ENCODE data around the gene BCAN. TPM values are rescaled to one million over a fixed set of nuclear protein-coding genes. Genes with fewer than 3 reads are reported as not detected.

The BCAN gene
- polyA plus RNA-seq, 2 of the 4 experiments (the other 2 are of a cell fraction): not detected

GRCh38 chr1:156642265-156643048, 540 bp downstream of the BCAN start:
- H3K4me1 ChIP-seq: no peaks in the 10 kb centered on the region
- no peak for FAIRE-seq
- H3K4me2 ChIP-seq: no peak overlapping the region
- no peaks in the 10 kb centered on the region for H3K9me3 ChIP-seq
- CTCF ChIA-PET: interaction anchor here (0.5 to 17.8 kb wide), 10 partner anchors 10 to 257 kb away, joined by 3 to 323 read pairs (median 4); partner anchors contain the start of genes HAPLN2 and NTRK1
- H3K27ac ChIP-seq: no peak overlapping the region
- no peak for ATAC-seq
- 95% methylated on average over 33 of the region's 40 CpGs for WGBS (ENCODE audit: missing lambda C conversion rate)
- H3K4me3 ChIP-seq: no peak overlapping the region
- TF ChIP-seq PBX3 (IDR thresholded peaks at IDR 0.05) (no peak), ZSCAN20 (CRISPR knock-in tag; IDR thresholded peaks at IDR 0.05) (no peak), ZNF302 (CRISPR knock-in tag; IDR thresholded peaks at IDR 0.05) (no peak), POLR2A (IDR thresholded peaks at IDR 0.05; ENCODE audit: low read length) (no peak), EHF (CRISPR knock-in tag; IDR thresholded peaks at IDR 0.05) (no peak)
- no peak for DNase-seq (ENCODE audit: low read depth in 1 of 2, low spot score in 1 of 2)
- POLR2A ChIA-PET: interaction anchor here (1.0 kb wide), 1 partner anchor 86 kb away, joined by 4 read pairs; the partner anchor contains the start of genes ISG20L2 and METTL25B

DNA sequence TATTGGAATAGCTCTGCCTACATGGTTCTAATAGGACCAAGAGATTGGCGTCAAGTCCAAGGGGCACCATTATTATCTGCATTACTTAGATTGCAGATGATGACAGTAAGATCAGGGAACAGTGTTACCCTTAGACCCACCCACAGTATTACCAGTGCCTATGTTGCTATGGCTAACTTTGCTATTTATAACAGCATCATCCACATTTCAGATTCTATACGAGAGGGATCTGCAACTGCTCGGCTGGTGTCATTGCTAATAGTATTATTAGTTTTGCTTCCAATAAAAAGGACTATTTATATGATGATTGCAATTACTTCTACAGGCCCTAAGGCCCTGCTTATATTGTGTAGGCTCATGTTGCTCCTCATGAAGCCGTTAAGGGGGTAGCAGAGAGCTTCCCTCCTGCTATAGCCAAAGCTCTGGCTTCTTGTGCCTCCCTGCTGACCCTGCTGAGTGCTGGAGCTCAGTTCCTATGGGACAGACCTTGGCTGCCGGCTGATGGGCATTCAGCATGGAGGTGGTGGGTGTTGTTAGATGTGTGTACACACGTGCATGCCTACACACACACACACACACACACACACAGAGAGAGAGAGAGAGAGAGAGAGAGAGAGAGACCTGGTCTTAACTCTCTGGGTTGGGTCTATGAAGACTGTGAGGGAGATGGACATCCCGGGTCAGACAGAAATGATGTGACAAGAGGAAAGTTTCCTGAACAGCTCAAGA, 1.3 kb downstream of the BCAN start:
- no peaks in the 10 kb centered on the region for H3K9me3 ChIP-seq
- ChIA-PET POLR2A (interaction anchor here (1.0 kb wide), 1 partner anchor 85 kb away, joined by 4 read pairs; the partner anchor contains the start of genes ISG20L2 and METTL25B), CTCF (interaction anchor here (0.8 to 17.8 kb wide), 12 partner anchors 10 to 257 kb away, joined by 3 to 323 read pairs (median 6); partner anchors contain the start of genes HAPLN2 and NTRK1)
- DNase-seq (ENCODE audit: low read depth in 1 of 2, low spot score in 1 of 2): no peak
- H3K27ac ChIP-seq: no peak overlapping the region
- H3K4me2 ChIP-seq: no peak overlapping the region
- 74% methylated on average over 6 of the region's 7 CpGs for WGBS (ENCODE audit: missing lambda C conversion rate)
- no peak overlapping the region for H3K4me3 ChIP-seq
- ATAC-seq: no peak
- TF ChIP-seq MAZ (IDR thresholded peaks at IDR 0.05; ENCODE audit: borderline replicate concordance, low read depth, low read length): no peak
- TF ChIP-seq ZNF302 (CRISPR knock-in tag; IDR thresholded peaks at IDR 0.05): no peak
- no peak for TF ChIP-seq FOSL2 (IDR thresholded peaks at IDR 0.05)
- no peak for TF ChIP-seq FOSL2 (CRISPR knock-in tag; IDR thresholded peaks at IDR 0.05)
- TF ChIP-seq BCL3 (IDR thresholded peaks at IDR 0.05): no peak
- no peak for TF ChIP-seq ESRRA (IDR thresholded peaks at IDR 0.05; ENCODE audit: borderline replicate concordance, low read length)
- TF ChIP-seq, protein P1, sequence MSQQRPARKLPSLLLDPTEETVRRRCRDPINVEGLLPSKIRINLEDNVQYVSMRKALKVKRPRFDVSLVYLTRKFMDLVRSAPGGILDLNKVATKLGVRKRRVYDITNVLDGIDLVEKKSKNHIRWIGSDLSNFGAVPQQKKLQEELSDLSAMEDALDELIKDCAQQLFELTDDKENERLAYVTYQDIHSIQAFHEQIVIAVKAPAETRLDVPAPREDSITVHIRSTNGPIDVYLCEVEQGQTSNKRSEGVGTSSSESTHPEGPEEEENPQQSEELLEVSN (IDR thresholded peaks at IDR 0.05; ENCODE audit: borderline replicate concordance, low read depth): no peak
- TF ChIP-seq PBX3 (IDR thresholded peaks at IDR 0.05): no peak
- no peak for TF ChIP-seq POLR2AphosphoS2 (conservative IDR thresholded peaks at IDR 0.05; ENCODE audit: low read length)
- no peak for TF ChIP-seq JUNB (IDR thresholded peaks at IDR 0.05)
- TF ChIP-seq JUN (IDR thresholded peaks at IDR 0.05): no peak
- no peak for TF ChIP-seq EHF (CRISPR knock-in tag; IDR thresholded peaks at IDR 0.05)
- TF ChIP-seq KDM5A (IDR thresholded peaks at IDR 0.05): no peak
- no peak for TF ChIP-seq ELK1 (IDR thresholded peaks at IDR 0.05; ENCODE audit: low read depth, low read length)
- TF ChIP-seq, protein P2, sequence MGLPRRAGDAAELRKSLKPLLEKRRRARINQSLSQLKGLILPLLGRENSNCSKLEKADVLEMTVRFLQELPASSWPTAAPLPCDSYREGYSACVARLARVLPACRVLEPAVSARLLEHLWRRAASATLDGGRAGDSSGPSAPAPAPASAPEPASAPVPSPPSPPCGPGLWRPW (IDR thresholded peaks at IDR 0.05): no peak
- no peak for TF ChIP-seq RARB (CRISPR knock-in tag; IDR thresholded peaks at IDR 0.05)
- TF ChIP-seq SMC3 (IDR thresholded peaks at IDR 0.05): no peak
- TF ChIP-seq EP300 (IDR thresholded peaks at IDR 0.05): no peak
- TF ChIP-seq ZSCAN20 (CRISPR knock-in tag; IDR thresholded peaks at IDR 0.05): no peak
- no peak for FAIRE-seq
- no peaks in the 10 kb centered on the region for H3K4me1 ChIP-seq

Data from A549 (cell line).